GM23248 (cell line): ENCODE data around the gene CCL4. TPM values are rescaled to one million over a fixed set of nuclear protein-coding genes. Genes with fewer than 3 reads are reported as not detected.
"Not testable (repeated sequence)": the region's sequence is repeated elsewhere in the genome, so short reads cannot be mapped to it uniquely, and the experiment has no call there.

ENCODE experiments used
- DNase-seq: peaks from one replicate; pipeline ENCODE4 v3.0.0-alpha.2; 2015
- H2AFZ ChIP-seq: fragments of 200-600 bp; sonication (generic); 2 replicates; pipeline ENCODE4 v1.6.1; 2016; ENCODE audit warnings: antibody characterized with exemption
- H3F3A ChIP-seq: fragments of 200-600 bp; sonication (generic); 2 replicates; pipeline ENCODE4 v1.6.1; 2016; ENCODE audit warnings: mild to moderate bottlenecking, antibody characterized with exemption, mixed run types; ENCODE audit not compliant: insufficient read depth
- H3K27ac ChIP-seq: fragments of 200-600 bp; sonication (generic); 2 replicates; pipeline ENCODE4 v1.5.1; 2016; ENCODE audit warnings: mild to moderate bottlenecking
- H3K27me3 ChIP-seq: fragments of 200-600 bp; sonication (generic); replicated peaks from 2 replicates; pipeline ENCODE4 v1.6.1; 2016; ENCODE audit warnings: mild to moderate bottlenecking; ENCODE audit not compliant: insufficient read depth
- H3K36me3 ChIP-seq: fragments of 200-600 bp; sonication (generic); 2 replicates; pipeline ENCODE4 v1.6.1; 2016; ENCODE audit warnings: low read depth, mild to moderate bottlenecking
- H3K4me1 ChIP-seq: fragments of 200-600 bp; sonication (generic); 2 replicates; pipeline ENCODE4 v1.6.1; 2016; ENCODE audit warnings: mild to moderate bottlenecking; ENCODE audit not compliant: insufficient read depth
- H3K4me2 ChIP-seq: fragments of 200-600 bp; sonication (generic); one replicate; pipeline ENCODE4 v1.6.1; 2016; ENCODE audit warnings: mild to moderate bottlenecking; ENCODE audit not compliant: unreplicated experiment
- H3K4me3 ChIP-seq: fragments of 200-600 bp; sonication (generic); 2 replicates; pipeline ENCODE4 v1.5.1; 2016; ENCODE audit warnings: mild to moderate bottlenecking
- H3K79me2 ChIP-seq: fragments of 200-600 bp; sonication (generic); 2 replicates; pipeline ENCODE4 v1.6.1; 2016; ENCODE audit warnings: mild to moderate bottlenecking; ENCODE audit not compliant: insufficient read depth
- H3K9ac ChIP-seq: fragments of 200-600 bp; sonication (generic); 2 replicates; pipeline ENCODE4 v1.6.1; 2016; ENCODE audit warnings: mild to moderate bottlenecking
- H3K9me2 ChIP-seq: fragments of 200-600 bp; sonication (generic); 2 replicates; pipeline ENCODE4 v1.6.1; 2016; ENCODE audit warnings: mixed run types, mild to moderate bottlenecking, moderate library complexity; ENCODE audit not compliant: insufficient read depth
- H3K9me3 ChIP-seq: fragments of 200-600 bp; sonication (generic); one replicate; pipeline ENCODE4 v1.6.1; 2017; ENCODE audit warnings: low read depth
- H4K20me1 ChIP-seq: fragments of 200-600 bp; sonication (generic); 2 replicates; pipeline ENCODE4 v1.6.0; 2016; ENCODE audit not compliant: insufficient read depth
- EZH2 ChIP-seq: fragments of 200-600 bp; sonication (generic); IDR thresholded peaks from 2 replicates; pipeline ENCODE4 v1.6.1; 2018; ENCODE audit warnings: antibody characterized with exemption, mild to moderate bottlenecking; ENCODE audit not compliant: insufficient read depth, poor library complexity, severe bottlenecking
- EZH2phosphoT487 ChIP-seq: fragments of 200-600 bp; sonication (generic); IDR thresholded peaks from 2 replicates; pipeline ENCODE4 v1.6.1; 2018; ENCODE audit warnings: antibody characterized with exemption, moderate library complexity, mild to moderate bottlenecking, low read depth; ENCODE audit not compliant: insufficient read depth
- WGBS, 2 experiments: methylation state at CpG; one replicate each; pipeline ENCODE4 v1.1.6; 2015 to 2017; ENCODE audit warnings: low lambda C conversion rate in 2 of 2, low coverage in 1 of 2; ENCODE audit errors: missing lambda C conversion rate in 2 of 2; 5-methylcytosine and 5-hydroxymethylcytosine counted together
- in situ Hi-C: fragments of 300-500 bp; cut with MboI; formaldehyde crosslinking; loops from 2 replicates; pipeline ENCODE4 v1.15.0; 2020
- polyA plus RNA-seq: library from polyadenylated mRNA; unstranded; fragments of >200 nt; fragmentation: Nextera tagmentation; extraction: Ambion mirVana; gene quantifications from 2 replicates; pipeline ENCODE4 v1.2.1, GENCODE V29; 2016
- total RNA-seq: library from RNA; depleted of rRNA; stranded (reverse); fragments of >200 nt; shearing (Covaris generic); gene quantifications from 2 replicates; pipeline ENCODE4 v1.2.3, GENCODE V29; 2014

The CCL4 gene
- total and polyA plus RNA-seq, 2 experiments from 2014 or later = not detected

- DNase-seq = no peak
- TF ChIP-seq EZH2 (no peak), EZH2phosphoT487 (no peak)
- H3K9ac ChIP-seq = no peak overlapping the region
- no peaks in the 10 kb centered on the region for H3K79me2 ChIP-seq
- H3K4me1 ChIP-seq = no peaks in the 10 kb centered on the region
- no peaks in the 10 kb centered on the region for H3K36me3 ChIP-seq
- H3F3A ChIP-seq = no peaks in the 10 kb centered on the region
- no peaks in the 10 kb centered on the region for H3K9me2 ChIP-seq
- no peaks in the 10 kb centered on the region for H3K27me3 ChIP-seq
- 7 to 20% methylated on average over 4 of the region's 4 CpGs for WGBS, 2 experiments
- in situ Hi-C loops = no loop called here
- no peak overlapping the region for H2AFZ ChIP-seq
- H3K9me3 ChIP-seq = no peaks in the 10 kb centered on the region
- no peaks in the 10 kb centered on the region for H4K20me1 ChIP-seq
- H3K4me2 ChIP-seq = no peak overlapping the region
- H3K4me3 ChIP-seq = no peak overlapping the region
- H3K27ac ChIP-seq = no peak overlapping the region
Measured at GRCh38 chr17:36104701-36105181, 1.1 kb downstream of the CCL4 start.

- no peak overlapping the region for H3K4me3 ChIP-seq
- WGBS, 2 experiments = 18 to 20% methylated on average over 5 of the region's 5 CpGs
- in situ Hi-C loops = no loop called here
Measured at GRCh38 chr17:36105781-36106492, 2.3 kb downstream of the CCL4 start.

GRCh38 chr17:36106493-36106835 lies 2.8 kb downstream of the CCL4 start:
- H3K36me3 ChIP-seq = no peaks in the 10 kb centered on the region
- H3K79me2 ChIP-seq = no peaks in the 10 kb centered on the region
- 0 out of 2 replicates have a peak, but pooled peaks cover 4% of the 10 kb centered on the region for H3K27me3 ChIP-seq
- H3K9me3 ChIP-seq = no peaks in the 10 kb centered on the region
- H3K9ac ChIP-seq = no peak overlapping the region
- H3K4me3 ChIP-seq = no peak overlapping the region
- H3K9me2 ChIP-seq = no peaks in the 10 kb centered on the region
- no peak for DNase-seq
- in situ Hi-C loops = no loop called here
- H3K4me2 ChIP-seq = no peak overlapping the region
- no peaks in the 10 kb centered on the region for H4K20me1 ChIP-seq
- H3F3A ChIP-seq = no peaks in the 10 kb centered on the region
- H2AFZ ChIP-seq = no peak overlapping the region
- H3K27ac ChIP-seq = no peak overlapping the region
- TF ChIP-seq EZH2phosphoT487 (no peak), EZH2 (no peak)
- WGBS, 2 experiments = 45 to 53% methylated on average over 6 of the region's 6 CpGs
- H3K4me1 ChIP-seq = no peaks in the 10 kb centered on the region

More at GRCh38 chr17:36105781-36106492, 2.3 kb downstream of the CCL4 start:
- Histone ChIP-seq H3F3A (no peaks in the 10 kb centered on the region), H2AFZ (no peak overlapping the region), H3K36me3 (no peaks in the 10 kb centered on the region), H3K27me3 (0 out of 2 replicates have a peak, but pooled peaks cover 2% of the 10 kb centered on the region), H3K9me3 (no peaks in the 10 kb centered on the region), H3K4me2 (no peak overlapping the region), H3K79me2 (no peaks in the 10 kb centered on the region), H3K4me1 (no peaks in the 10 kb centered on the region), H3K27ac (no peak overlapping the region), H3K9ac (no peak overlapping the region), H3K9me2 (no peaks in the 10 kb centered on the region), H4K20me1 (no peaks in the 10 kb centered on the region)
- DNase-seq = no peak
- TF ChIP-seq EZH2phosphoT487 (no peak), EZH2 (no peak)

- H3K79me2 ChIP-seq = no peaks in the 10 kb centered on the region
- no peak overlapping the region for H3K27ac ChIP-seq
- no peak overlapping the region for H2AFZ ChIP-seq
- H3K9me2 ChIP-seq = no peaks in the 10 kb centered on the region
- TF ChIP-seq EZH2phosphoT487 = no peak
- TF ChIP-seq EZH2 = no peak
- no peaks in the 10 kb centered on the region for H3K4me1 ChIP-seq
- 0 out of 2 replicates have a peak, but pooled peaks cover 4% of the 10 kb centered on the region for H3K27me3 ChIP-seq
- H3F3A ChIP-seq = no peaks in the 10 kb centered on the region
- in situ Hi-C loops = no loop called here
- no peak for DNase-seq
- no peaks in the 10 kb centered on the region for H4K20me1 ChIP-seq
- H3K4me3 ChIP-seq = no peak overlapping the region
- no peak overlapping the region for H3K9ac ChIP-seq
- H3K9me3 ChIP-seq = no peaks in the 10 kb centered on the region
- WGBS, 2 experiments = 85 to 90% methylated on average over 3 of the region's 3 CpGs
- no peaks in the 10 kb centered on the region for H3K36me3 ChIP-seq
- H3K4me2 ChIP-seq = no peak overlapping the region
Measured at GRCh38 chr17:36107660-36108059, 4.0 kb downstream of the CCL4 start.

- H3K27me3 ChIP-seq, H3K9me2 ChIP-seq, H3K9me3 ChIP-seq, H3K79me2 ChIP-seq, H3K9ac ChIP-seq, H4K20me1 ChIP-seq, H3K4me3 ChIP-seq, in situ Hi-C loops, H2AFZ ChIP-seq, H3K36me3 ChIP-seq, H3K4me1 ChIP-seq, H3K4me2 ChIP-seq, H3K27ac ChIP-seq, H3F3A ChIP-seq, DNase-seq: not testable (repeated sequence)
- WGBS, 2 experiments = 37 to 39% methylated on average over 5 of the region's 5 CpGs
Measured at GRCh38 chr17:36108265-36108664, 4.6 kb downstream of the CCL4 start.
